ENCODE results near the gene LPCAT3. TPM values are rescaled to one million over a fixed set of nuclear protein-coding genes. Genes with fewer than 3 reads are reported as not detected.
A peak's percentile ranks its signal among the peaks of the same experiment; 100 is the strongest.

The LPCAT3 gene
- polyA plus RNA-seq, 1 experiment = 37.6 TPM

DNA sequence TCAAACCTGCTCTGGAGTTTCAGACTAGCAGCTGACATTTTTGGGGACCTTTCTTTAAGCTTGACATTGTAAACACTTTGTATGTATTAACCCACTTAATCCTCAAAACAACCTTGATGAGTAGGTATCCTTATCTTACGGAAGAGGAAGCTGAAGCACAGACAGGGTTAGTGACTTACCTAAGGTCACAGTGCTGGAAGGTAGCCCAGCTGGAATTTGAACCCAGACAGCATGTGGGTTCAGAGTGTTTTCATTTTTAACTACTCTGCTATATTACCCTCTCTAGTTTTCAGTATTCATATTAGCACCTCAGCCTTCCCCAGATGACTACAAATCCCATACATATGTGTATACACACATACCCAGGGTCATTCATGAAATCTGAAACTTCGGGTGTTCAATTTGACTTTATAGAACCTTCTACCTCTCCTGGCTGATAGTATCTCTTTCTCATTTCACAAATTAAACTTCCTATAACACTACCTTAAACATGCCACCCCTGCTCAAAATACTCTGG lies 13.9 kb downstream of the LPCAT3 start:
- CTCF ChIA-PET = interaction anchor here (0.9 kb wide), 1 partner anchor 40 kb away, joined by 4 read pairs; no protein-coding TSS in a partner anchor
- H3K27ac ChIP-seq (ENCODE audit: low read depth, low read length) = no peak overlapping the region
- H3K27me3 ChIP-seq (ENCODE audit: control insufficient read depth, insufficient read depth, low read length) = no peaks in the 10 kb centered on the region
- no peak for DNase-seq (ENCODE audit: low read depth, low spot score)
- POLR2A ChIA-PET = no interaction called here
- no peak overlapping the region for H3K4me3 ChIP-seq (ENCODE audit: low read depth, low read length)
- TF ChIP-seq, protein P1, sequence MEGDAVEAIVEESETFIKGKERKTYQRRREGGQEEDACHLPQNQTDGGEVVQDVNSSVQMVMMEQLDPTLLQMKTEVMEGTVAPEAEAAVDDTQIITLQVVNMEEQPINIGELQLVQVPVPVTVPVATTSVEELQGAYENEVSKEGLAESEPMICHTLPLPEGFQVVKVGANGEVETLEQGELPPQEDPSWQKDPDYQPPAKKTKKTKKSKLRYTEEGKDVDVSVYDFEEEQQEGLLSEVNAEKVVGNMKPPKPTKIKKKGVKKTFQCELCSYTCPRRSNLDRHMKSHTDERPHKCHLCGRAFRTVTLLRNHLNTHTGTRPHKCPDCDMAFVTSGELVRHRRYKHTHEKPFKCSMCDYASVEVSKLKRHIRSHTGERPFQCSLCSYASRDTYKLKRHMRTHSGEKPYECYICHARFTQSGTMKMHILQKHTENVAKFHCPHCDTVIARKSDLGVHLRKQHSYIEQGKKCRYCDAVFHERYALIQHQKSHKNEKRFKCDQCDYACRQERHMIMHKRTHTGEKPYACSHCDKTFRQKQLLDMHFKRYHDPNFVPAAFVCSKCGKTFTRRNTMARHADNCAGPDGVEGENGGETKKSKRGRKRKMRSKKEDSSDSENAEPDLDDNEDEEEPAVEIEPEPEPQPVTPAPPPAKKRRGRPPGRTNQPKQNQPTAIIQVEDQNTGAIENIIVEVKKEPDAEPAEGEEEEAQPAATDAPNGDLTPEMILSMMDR (IDR thresholded peaks at IDR 0.05; ENCODE audit: low read depth, low read length) = no peak
- no peaks in the 10 kb centered on the region for H3K9me3 ChIP-seq (ENCODE audit: control insufficient read depth, insufficient read depth, low read length)

DNA sequence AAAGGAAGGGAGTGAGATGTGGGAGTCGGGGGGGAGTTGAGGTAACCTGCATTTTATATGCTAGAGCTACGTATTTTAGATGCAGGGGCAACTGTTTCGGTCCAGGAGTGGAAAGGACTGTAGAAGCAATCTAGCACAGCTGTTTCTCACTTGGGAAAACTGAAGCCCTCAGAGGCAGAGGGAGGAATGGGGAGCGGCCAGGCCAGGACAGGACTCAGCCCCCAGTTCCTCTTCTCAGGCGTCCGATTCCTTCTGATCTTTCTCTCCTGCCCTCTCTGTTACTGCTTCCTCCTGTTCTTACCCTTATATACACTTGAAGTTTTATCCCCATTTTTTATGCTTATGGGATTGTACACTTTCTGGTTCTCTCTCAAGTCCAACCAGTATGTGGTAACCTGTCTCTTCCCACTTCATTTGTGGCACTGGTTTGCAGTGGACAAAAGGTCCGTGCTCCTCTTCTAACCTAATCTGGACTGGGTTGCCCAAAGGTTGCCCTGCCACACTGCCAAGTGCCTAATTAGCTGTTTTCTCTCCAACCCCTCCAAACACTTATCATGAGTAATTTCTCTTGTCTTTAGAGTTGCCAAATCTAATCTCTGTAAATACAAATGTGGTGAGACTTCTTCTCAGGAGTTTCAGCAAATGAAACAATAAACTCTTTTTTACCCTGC lies 16.2 kb downstream of the LPCAT3 start:
- Histone ChIP-seq H3K4me3 (ENCODE audit: low read depth, low read length) (no peak overlapping the region), H3K27ac (ENCODE audit: low read depth, low read length) (no peak overlapping the region), H3K27me3 (ENCODE audit: control insufficient read depth, insufficient read depth, low read length) (no peaks in the 10 kb centered on the region), H3K9me3 (ENCODE audit: control insufficient read depth, insufficient read depth, low read length) (no peaks in the 10 kb centered on the region)
- ChIA-PET CTCF (interaction anchor here (1.4 kb wide), 1 partner anchor 16 kb away, joined by 6 read pairs; the partner anchor contains the start of gene LPCAT3), POLR2A (no interaction called here)
- DNase-seq (ENCODE audit: low read depth, low spot score) = no peak
- TF ChIP-seq, protein P1 (IDR thresholded peaks at IDR 0.05; ENCODE audit: low read depth, low read length) = no peak

DNA sequence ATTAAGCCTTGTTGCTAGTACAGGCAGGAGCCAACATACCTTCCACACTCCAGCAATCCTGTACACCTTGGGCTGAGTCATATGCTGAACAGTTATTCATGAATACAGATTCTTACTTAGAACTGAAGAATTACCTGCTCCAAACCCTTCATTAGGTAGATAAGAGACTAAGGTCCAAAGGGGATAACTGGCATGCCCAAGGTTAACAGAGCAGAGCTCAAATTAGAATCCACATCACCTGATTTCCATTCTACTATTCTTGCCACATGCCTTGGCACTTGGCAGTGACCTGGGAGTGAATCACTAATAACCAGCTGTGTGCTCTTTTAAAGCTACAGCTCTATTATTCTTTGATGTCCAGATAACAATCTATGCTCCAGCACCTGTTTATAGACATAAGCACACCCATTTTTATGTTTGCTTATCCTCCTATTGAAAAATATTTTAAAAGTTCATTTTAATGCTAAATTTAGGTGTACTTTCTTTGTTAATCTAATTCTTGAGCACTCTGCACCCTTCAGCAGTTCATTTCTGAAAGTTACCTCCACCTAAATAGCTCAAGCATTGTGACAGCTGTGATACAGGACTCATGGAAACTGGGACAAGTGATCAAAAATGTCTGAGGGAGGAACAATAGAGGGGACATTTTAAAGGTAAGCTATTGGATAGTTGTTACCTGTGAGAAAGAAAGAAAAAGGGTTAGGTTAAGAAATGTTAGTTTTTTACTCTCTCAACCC lies 19.4 kb downstream of the LPCAT3 start:
- CTCF ChIA-PET = interaction anchor here (1.1 to 2.0 kb wide), 3 partner anchors 19 to 114 kb away, joined by 3 to 4 read pairs (median 3); partner anchors contain the start of gene LPCAT3
- Histone ChIP-seq H3K27ac (ENCODE audit: low read depth, low read length) (no peak overlapping the region), H3K27me3 (ENCODE audit: control insufficient read depth, insufficient read depth, low read length) (no peaks in the 10 kb centered on the region), H3K4me3 (ENCODE audit: low read depth, low read length) (no peak overlapping the region), H3K9me3 (ENCODE audit: control insufficient read depth, insufficient read depth, low read length) (no peaks in the 10 kb centered on the region)
- DNase-seq (ENCODE audit: low read depth, low spot score) = no peak
- TF ChIP-seq, protein P1 (IDR thresholded peaks at IDR 0.05; ENCODE audit: low read depth, low read length) = no peak
- POLR2A ChIA-PET = no interaction called here

DNA sequence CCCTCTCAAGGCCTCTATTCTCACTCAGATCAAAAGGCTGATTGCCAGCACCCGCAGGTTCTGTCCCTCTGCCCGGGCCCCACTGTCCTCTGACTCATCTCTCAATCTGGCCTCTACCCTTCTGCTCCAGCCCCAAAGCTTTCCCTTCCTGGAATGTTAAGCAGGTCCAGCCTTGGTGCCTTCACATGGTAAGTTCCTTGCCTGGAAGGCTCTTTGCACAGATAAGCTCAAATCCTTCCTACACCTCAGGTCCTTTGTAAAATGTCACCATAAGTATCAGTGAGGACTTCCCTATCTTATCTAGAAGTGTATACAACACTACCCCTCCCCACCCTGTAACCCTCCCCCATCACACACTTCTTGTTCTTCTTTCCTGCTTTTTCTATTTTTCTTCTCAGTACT lies 22.2 kb downstream of the LPCAT3 start:
- ChIA-PET CTCF (no interaction called here), POLR2A (no interaction called here)
- no peak overlapping the region for H3K4me3 ChIP-seq (ENCODE audit: low read depth, low read length)
- TF ChIP-seq, protein P1 (IDR thresholded peaks at IDR 0.05; ENCODE audit: low read depth, low read length) = no peak
- no peak overlapping the region for H3K27ac ChIP-seq (ENCODE audit: low read depth, low read length)
- peak; percentile 23 for DNase-seq (ENCODE audit: low read depth, low spot score)
- H3K9me3 ChIP-seq (ENCODE audit: control insufficient read depth, insufficient read depth, low read length) = no peaks in the 10 kb centered on the region
- H3K27me3 ChIP-seq (ENCODE audit: control insufficient read depth, insufficient read depth, low read length) = no peaks in the 10 kb centered on the region

Measured in AG04450 (cell line).